ENCODE measurements around the gene SLC22A31. TPM values are rescaled to one million over a fixed set of nuclear protein-coding genes. Genes with fewer than 3 reads are reported as not detected.

The SLC22A31 gene
- total and polyA plus RNA-seq, 9 of the 15 experiments (the other 6 are each of a cell fraction or from before 2014, with no cell fraction given) = 0.29 to 2.2 (median 0.47) TPM; not detected in 3

DNA sequence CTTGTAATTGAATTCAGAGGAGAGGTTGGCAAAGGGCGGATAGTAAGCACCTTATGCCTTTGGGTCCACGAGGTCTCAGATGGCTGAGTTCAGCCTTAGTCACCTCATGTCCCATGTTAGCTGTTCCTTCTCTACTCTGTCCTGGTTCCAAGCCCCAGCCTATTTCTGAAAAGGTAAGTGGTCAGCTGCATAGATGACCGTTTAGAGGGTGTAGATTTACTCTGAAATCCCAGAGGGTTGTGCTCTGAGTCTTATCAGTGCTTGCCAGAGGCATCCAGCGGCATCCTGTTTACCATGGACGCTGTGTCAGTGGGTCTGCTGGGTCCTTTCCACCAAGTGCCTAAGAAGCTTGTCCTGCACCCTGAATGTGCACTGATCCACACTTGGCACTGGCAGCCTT lies 19.0 kb upstream of the SLC22A31 start (continued):
- 0 out of 2 replicates have a peak, but pooled peaks have one; percentile 34 for TF ChIP-seq SMAD4 (CRISPR knock-in tag; conservative IDR thresholded peaks at IDR 0.05)
- TF ChIP-seq TBP (optimal IDR thresholded peaks at IDR 0.05; ENCODE audit: low read depth, low read length) = peak; percentile 20
- no peak; the same call in none of the 2 replicates for TF ChIP-seq LEF1 (IDR thresholded peaks at IDR 0.05)
- peak; percentile 28; the same call in 1 of the 2 replicates for TF ChIP-seq JUN (IDR thresholded peaks at IDR 0.05; ENCODE audit: borderline replicate concordance, low read depth, low read length)
- no peak for TF ChIP-seq JUN (CRISPR knock-in tag; IDR thresholded peaks at IDR 0.05; ENCODE audit: borderline replicate concordance)
- no peak for TF ChIP-seq PATZ1 (CRISPR knock-in tag; IDR thresholded peaks at IDR 0.05; ENCODE audit: borderline replicate concordance)
- peak; percentile 90 for TF ChIP-seq CBFA2T3 (IDR thresholded peaks at IDR 0.05)
- TF ChIP-seq NCOA6 (IDR thresholded peaks at IDR 0.05) = no peak
- TF ChIP-seq, protein P1, sequence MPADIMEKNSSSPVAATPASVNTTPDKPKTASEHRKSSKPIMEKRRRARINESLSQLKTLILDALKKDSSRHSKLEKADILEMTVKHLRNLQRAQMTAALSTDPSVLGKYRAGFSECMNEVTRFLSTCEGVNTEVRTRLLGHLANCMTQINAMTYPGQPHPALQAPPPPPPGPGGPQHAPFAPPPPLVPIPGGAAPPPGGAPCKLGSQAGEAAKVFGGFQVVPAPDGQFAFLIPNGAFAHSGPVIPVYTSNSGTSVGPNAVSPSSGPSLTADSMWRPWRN (IDR thresholded peaks at IDR 0.05; ENCODE audit: low read depth) = no peak
- TF ChIP-seq, protein P2, sequence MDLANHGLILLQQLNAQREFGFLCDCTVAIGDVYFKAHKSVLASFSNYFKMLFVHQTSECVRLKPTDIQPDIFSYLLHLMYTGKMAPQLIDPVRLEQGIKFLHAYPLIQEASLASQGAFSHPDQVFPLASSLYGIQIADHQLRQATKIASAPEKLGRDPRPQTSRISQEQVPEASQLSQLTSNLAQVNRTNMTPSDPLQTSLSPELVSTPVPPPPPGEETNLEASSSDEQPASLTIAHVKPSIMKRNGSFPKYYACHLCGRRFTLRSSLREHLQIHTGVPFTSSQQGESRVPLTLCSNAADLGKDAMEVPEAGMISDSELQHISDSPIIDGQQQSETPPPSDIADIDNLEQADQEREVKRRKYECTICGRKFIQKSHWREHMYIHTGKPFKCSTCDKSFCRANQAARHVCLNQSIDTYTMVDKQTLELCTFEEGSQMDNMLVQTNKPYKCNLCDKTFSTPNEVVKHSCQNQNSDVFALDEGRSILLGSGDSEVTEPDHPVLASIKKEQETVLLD (IDR thresholded peaks at IDR 0.05) = 0 out of 2 replicates have a peak, but pooled peaks have one; percentile 57
- TF ChIP-seq FOXK2 (conservative IDR thresholded peaks at IDR 0.05 in 1 of 2, IDR thresholded peaks at IDR 0.05 in 1 of 2; ENCODE audit: low read depth in 2 of 2) = peak; percentile 75
- TF ChIP-seq, protein P3, sequence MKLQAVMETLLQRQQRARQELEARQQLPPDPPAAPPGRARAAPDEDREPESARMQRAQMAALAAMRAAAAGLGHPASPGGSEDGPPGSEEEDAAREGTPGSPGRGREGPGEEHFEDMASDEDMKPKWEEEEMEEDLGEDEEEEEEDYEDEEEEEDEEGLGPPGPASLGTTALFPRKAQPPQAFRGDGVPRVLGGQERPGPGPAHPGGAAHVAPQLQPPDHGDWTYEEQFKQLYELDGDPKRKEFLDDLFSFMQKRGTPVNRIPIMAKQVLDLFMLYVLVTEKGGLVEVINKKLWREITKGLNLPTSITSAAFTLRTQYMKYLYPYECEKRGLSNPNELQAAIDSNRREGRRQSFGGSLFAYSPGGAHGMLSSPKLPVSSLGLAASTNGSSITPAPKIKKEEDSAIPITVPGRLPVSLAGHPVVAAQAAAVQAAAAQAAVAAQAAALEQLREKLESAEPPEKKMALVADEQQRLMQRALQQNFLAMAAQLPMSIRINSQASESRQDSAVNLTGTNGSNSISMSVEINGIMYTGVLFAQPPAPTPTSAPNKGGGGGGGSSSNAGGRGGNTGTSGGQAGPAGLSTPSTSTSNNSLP (IDR thresholded peaks at IDR 0.05; ENCODE audit: borderline replicate concordance, low read depth, low read length) = no peak
- peak; percentile 67; the same call in 1 of the 2 replicates for TF ChIP-seq MYNN (IDR thresholded peaks at IDR 0.05)
- TF ChIP-seq MYNN (CRISPR knock-in tag; IDR thresholded peaks at IDR 0.05) = no peak
- TF ChIP-seq KLF16 (IDR thresholded peaks at IDR 0.05) = peak; percentile 60; the same call in 1 of the 2 replicates
- TF ChIP-seq, protein P4, sequence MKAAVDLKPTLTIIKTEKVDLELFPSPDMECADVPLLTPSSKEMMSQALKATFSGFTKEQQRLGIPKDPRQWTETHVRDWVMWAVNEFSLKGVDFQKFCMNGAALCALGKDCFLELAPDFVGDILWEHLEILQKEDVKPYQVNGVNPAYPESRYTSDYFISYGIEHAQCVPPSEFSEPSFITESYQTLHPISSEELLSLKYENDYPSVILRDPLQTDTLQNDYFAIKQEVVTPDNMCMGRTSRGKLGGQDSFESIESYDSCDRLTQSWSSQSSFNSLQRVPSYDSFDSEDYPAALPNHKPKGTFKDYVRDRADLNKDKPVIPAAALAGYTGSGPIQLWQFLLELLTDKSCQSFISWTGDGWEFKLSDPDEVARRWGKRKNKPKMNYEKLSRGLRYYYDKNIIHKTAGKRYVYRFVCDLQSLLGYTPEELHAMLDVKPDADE (conservative IDR thresholded peaks at IDR 0.05; ENCODE audit: control insufficient read depth, low read depth, low read length) = peak; percentile 79; the same call in 1 of the 2 replicates
- TF ChIP-seq RBM25 (IDR thresholded peaks at IDR 0.05; ENCODE audit: low read depth, low read length, severe bottlenecking) = no peak
- no peak for TF ChIP-seq MBD1 (CRISPR knock-in tag; IDR thresholded peaks at IDR 0.05)
- TF ChIP-seq ZFPM2 (CRISPR knock-in tag; IDR thresholded peaks at IDR 0.05) = no peak
